K562 (cell line): ENCODE data around the gene AVPI1. TPM values are rescaled to one million over a fixed set of nuclear protein-coding genes. Genes with fewer than 3 reads are reported as not detected.

Source experiments
- CREB1 ChIP-seq, 2 experiments: sonication (generic) in 1 of 2; formaldehyde crosslinking in 1 of 2; IDR thresholded peaks; 2 replicates each; pipeline versions ENCODE4 v1.6.1 to v1.8.0; 2012 to 2022; ENCODE audit warnings: inconsistent platforms in 1 of 2, mild to moderate bottlenecking in 1 of 2, missing genetic modification reagents in 1 of 2, moderate library complexity in 1 of 2
- GABPB1 ChIP-seq: sonication (generic); formaldehyde crosslinking; IDR thresholded peaks from 2 replicates; pipeline ENCODE4 v1.8.0; 2022; ENCODE audit warnings: mild to moderate bottlenecking, missing genetic modification reagents
- POLR2H ChIP-seq: IDR thresholded peaks from 2 replicates; pipeline ENCODE4 v1.6.1; 2016; ENCODE audit warnings: missing genetic modification characterization, low read depth, mild to moderate bottlenecking, control low read depth, missing compliant biosample characterization, moderate library complexity
- SMARCA5 ChIP-seq: fragments of 450-650 bp; IDR thresholded peaks from 2 replicates; pipeline ENCODE4 v1.6.1; 2016
- SP1 ChIP-seq: sonication (generic); formaldehyde crosslinking; IDR thresholded peaks from 2 replicates; pipeline ENCODE4 v1.8.1; 2022; ENCODE audit warnings: mild to moderate bottlenecking, missing genetic modification reagents
- polyA plus RNA-seq, 8 experiments: library from polyadenylated mRNA; depleted of rRNA in 4 of 8; stranded (reverse) in 5 of 8; unstranded in 3 of 8; fragments of >200 nt; fragmentation: Nextera tagmentation in 2 of 8; fragmentation: Illumina TruSeq in 1 of 8; extraction: Ambion mirVana in 2 of 8; extraction: Trizol in 1 of 8; gene quantifications; 2 replicates each; pipeline versions ENCODE4 v1.2.1 to v1.2.3, GENCODE V29; 2011 to 2014; ENCODE audit warnings: inconsistent platforms in 1 of 8, missing spikeins in 1 of 8
- total RNA-seq, 7 experiments: library from RNA; depleted of rRNA in 6 of 7; stranded (reverse); fragments of >200 nt in 6 of 7; fragmentation: Illumina TruSeq in 2 of 7; extraction: Trizol in 2 of 7; gene quantifications; 2 replicates each; pipeline versions ENCODE4 v1.2.1 to v1.2.3, GENCODE V29; 2011 to 2021; ENCODE audit warnings: low replicate concordance in 1 of 7
- TF ChIP-seq, protein P1 (sequence below): fragments of 200-800 bp; sonication (Bioruptor generic); IDR thresholded peaks from 2 replicates; pipeline ENCODE4 v1.6.1; 2017; ENCODE audit warnings: missing genetic modification characterization, missing compliant biosample characterization
- TF ChIP-seq, protein P2 (sequence below), 2 experiments: fragments of 450-650 bp; formaldehyde crosslinking in 1 of 2; IDR thresholded peaks; 2 replicates each; pipeline versions ENCODE4 v1.4.0 to v1.6.1; 2014 to 2020; ENCODE audit warnings: mild to moderate bottlenecking in 2 of 2, borderline replicate concordance in 1 of 2, low read depth in 1 of 2

Gene AVPI1
- total and polyA plus RNA-seq, 9 of the 15 experiments (the other 6 are each of a cell fraction or from before 2014, with no cell fraction given) = 0.90 to 10.4 (median 7.4) TPM

DNA sequence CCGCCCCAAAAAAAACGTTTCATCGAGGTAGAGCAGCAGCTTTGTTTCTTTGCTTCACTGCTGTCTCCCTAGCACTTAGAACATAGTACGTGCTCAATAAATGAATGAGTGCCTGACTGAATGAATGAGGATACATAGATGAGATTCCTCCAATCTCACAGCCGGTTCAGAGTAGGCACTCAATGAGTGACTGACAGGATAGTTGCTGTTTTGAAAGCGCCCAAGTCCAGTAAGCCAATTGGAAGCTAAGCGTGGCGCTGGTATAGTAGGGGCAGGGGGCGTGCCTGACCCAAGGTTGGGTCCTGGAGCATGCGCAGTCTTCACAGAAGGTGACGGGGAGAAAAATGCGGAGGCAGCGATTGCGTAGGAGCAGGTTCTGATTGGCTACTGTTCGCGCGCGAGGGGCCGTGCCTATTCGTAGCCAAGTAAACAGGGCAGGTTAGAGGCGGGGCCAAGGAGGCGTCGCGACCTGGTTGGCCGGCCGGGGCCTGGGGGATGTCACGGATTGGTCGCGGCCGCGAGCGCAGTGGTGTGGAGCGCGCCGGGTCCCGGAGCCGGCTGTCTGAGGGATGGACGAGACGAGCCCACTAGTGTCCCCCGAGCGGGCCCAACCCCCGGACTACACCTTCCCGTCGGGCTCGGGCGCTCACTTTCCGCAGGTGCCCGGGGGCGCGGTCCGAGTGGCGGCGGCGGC lies 46.7 kb downstream of the AVPI1 start, which contains the start of gene PI4K2A (continued):
- TF ChIP-seq SMARCA5 (0 out of 2 replicates have a peak, but pooled peaks have one; percentile 34), POLR2H (tag) (no peak), SP1 (peak; percentile 78), GABPB1 (CRISPR knock-in tag) (no peak), CREB1 (IDR thresholded peaks at IDR 0.05) (peak; percentile 50; the same call in 1 of the 2 replicates), CREB1 (CRISPR knock-in tag; IDR thresholded peaks at IDR 0.05) (peak; percentile 66)
- TF ChIP-seq, protein P1, sequence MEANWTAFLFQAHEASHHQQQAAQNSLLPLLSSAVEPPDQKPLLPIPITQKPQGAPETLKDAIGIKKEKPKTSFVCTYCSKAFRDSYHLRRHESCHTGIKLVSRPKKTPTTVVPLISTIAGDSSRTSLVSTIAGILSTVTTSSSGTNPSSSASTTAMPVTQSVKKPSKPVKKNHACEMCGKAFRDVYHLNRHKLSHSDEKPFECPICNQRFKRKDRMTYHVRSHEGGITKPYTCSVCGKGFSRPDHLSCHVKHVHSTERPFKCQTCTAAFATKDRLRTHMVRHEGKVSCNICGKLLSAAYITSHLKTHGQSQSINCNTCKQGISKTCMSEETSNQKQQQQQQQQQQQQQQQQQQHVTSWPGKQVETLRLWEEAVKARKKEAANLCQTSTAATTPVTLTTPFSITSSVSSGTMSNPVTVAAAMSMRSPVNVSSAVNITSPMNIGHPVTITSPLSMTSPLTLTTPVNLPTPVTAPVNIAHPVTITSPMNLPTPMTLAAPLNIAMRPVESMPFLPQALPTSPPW = 0 out of 2 replicates have a peak, but pooled peaks have one; percentile 6
- TF ChIP-seq, protein P2, sequence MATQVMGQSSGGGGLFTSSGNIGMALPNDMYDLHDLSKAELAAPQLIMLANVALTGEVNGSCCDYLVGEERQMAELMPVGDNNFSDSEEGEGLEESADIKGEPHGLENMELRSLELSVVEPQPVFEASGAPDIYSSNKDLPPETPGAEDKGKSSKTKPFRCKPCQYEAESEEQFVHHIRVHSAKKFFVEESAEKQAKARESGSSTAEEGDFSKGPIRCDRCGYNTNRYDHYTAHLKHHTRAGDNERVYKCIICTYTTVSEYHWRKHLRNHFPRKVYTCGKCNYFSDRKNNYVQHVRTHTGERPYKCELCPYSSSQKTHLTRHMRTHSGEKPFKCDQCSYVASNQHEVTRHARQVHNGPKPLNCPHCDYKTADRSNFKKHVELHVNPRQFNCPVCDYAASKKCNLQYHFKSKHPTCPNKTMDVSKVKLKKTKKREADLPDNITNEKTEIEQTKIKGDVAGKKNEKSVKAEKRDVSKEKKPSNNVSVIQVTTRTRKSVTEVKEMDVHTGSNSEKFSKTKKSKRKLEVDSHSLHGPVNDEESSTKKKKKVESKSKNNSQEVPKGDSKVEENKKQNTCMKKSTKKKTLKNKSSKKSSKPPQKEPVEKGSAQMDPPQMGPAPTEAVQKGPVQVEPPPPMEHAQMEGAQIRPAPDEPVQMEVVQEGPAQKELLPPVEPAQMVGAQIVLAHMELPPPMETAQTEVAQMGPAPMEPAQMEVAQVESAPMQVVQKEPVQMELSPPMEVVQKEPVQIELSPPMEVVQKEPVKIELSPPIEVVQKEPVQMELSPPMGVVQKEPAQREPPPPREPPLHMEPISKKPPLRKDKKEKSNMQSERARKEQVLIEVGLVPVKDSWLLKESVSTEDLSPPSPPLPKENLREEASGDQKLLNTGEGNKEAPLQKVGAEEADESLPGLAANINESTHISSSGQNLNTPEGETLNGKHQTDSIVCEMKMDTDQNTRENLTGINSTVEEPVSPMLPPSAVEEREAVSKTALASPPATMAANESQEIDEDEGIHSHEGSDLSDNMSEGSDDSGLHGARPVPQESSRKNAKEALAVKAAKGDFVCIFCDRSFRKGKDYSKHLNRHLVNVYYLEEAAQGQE (IDR thresholded peaks at IDR 0.05; ENCODE audit: borderline replicate concordance) = no peak
- TF ChIP-seq, protein P2 (CRISPR knock-in tag; IDR thresholded peaks at IDR 0.05; ENCODE audit: low read depth) = no peak
- TF ChIP-seq, all 486 proteins: peak for 72
